IPS DF 6.9 (cell line): ENCODE results near the gene SLC12A3.

ENCODE experiments used
- DNase-seq: peaks from one replicate; pipeline ENCODE4 v3.0.0-alpha.2; 2013; ENCODE audit warnings: low read depth, low spot score
- H3K27ac ChIP-seq: one replicate; pipeline ENCODE4 v1.5.1; 2013; ENCODE audit warnings: low read length, control low read depth
- H3K27me3 ChIP-seq: 2 replicates; pipeline ENCODE4 v1.6.1; 2013; ENCODE audit warnings: mild to moderate bottlenecking, low read length; ENCODE audit not compliant: control insufficient read depth, insufficient read depth
- H3K36me3 ChIP-seq: 2 replicates; pipeline ENCODE4 v1.6.1; 2013; ENCODE audit warnings: low read length; ENCODE audit not compliant: control insufficient read depth, insufficient read depth
- H3K4me1 ChIP-seq: 2 replicates; pipeline ENCODE4 v1.6.1; 2013; ENCODE audit warnings: low read length; ENCODE audit not compliant: control insufficient read depth, insufficient read depth
- H3K4me3 ChIP-seq: 2 replicates; pipeline ENCODE4 v1.5.1; 2013; ENCODE audit warnings: mild to moderate bottlenecking, low read length
- H3K9me3 ChIP-seq: 2 replicates; pipeline ENCODE4 v1.6.1; 2013; ENCODE audit warnings: low read length, inconsistent platforms; ENCODE audit not compliant: control insufficient read depth, insufficient read depth
- WGBS: extraction: QIAGEN DNeasy Blood & Tissue Kit; methylation state at CpG from one replicate; pipeline ENCODE4 v1.1.7; 2013; ENCODE audit warnings: mixed read lengths, missing lambda C conversion rate; ENCODE audit not compliant: insufficient read length, insufficient coverage; 5-methylcytosine and 5-hydroxymethylcytosine counted together

SLC12A3 gene

DNA sequence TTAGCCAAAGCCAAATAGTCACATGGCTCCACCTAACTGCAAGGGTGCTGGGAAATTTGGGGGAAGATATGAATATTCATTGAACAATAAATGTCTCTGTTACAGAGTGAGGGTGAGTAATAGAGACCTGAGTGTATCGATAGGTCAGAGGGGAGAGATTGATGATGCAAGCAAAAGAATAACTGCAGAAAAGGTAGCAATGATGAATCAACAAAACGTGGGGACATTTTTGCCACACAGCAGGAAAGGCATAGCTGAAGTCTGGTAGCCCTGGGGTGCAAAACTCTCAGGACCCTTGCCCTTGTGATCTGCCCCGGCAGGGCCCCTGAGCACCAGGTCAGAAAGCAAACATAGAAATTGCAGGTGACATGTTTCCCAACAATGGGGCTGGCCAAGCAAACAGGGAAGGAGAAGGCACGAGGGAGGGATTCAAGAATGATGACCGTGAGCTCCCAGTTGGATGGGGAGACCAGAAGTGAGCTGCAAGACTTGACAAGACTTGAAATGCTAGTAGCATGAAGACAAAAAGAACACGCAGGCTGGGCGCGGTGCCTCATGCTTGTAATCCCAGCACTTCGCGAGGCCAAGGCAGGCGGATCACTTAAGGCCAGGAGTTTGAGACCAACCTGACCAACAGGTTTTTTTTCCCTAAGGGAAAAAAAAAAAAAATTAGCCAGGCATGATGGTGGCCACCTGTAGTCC, 54.2 kb downstream of the SLC12A3 start:
- Histone ChIP-seq H3K4me3 (no peak overlapping the region), H3K27ac (no peak overlapping the region), H3K9me3 (no peaks in the 10 kb centered on the region), H3K4me1 (no peaks in the 10 kb centered on the region), H3K27me3 (no peaks in the 10 kb centered on the region), H3K36me3 (no peaks in the 10 kb centered on the region)
- no CpG with 5 or more reads among the region's 11 CpGs for WGBS
- DNase-seq: no peak

DNA sequence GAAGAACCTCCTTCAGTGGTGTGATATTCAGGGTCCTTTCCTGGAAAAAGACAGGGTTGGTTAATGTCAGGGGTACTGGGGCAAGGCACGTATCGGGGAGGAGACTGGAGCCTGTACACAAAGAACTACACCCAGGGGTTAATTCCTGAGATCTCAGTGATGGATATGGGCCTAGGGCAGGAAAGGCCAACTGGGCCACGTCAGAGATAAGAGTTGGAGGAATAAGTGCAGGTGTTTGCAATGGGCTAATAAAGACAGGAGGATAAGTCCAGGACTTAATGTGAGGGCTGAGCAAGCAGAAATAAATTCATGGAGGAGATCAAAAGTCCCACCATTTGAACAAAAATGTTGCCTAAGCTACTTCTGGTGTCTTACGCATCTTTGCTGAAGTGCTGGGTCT, 56.6 kb downstream of the SLC12A3 start:
- Histone ChIP-seq H3K4me3 (no peak overlapping the region), H3K27ac (no peak overlapping the region), H3K9me3 (no peaks in the 10 kb centered on the region), H3K27me3 (no peaks in the 10 kb centered on the region), H3K36me3 (no peaks in the 10 kb centered on the region), H3K4me1 (no peaks in the 10 kb centered on the region)
- no CpG with 5 or more reads among the region's 4 CpGs for WGBS
- DNase-seq: no peak

DNA sequence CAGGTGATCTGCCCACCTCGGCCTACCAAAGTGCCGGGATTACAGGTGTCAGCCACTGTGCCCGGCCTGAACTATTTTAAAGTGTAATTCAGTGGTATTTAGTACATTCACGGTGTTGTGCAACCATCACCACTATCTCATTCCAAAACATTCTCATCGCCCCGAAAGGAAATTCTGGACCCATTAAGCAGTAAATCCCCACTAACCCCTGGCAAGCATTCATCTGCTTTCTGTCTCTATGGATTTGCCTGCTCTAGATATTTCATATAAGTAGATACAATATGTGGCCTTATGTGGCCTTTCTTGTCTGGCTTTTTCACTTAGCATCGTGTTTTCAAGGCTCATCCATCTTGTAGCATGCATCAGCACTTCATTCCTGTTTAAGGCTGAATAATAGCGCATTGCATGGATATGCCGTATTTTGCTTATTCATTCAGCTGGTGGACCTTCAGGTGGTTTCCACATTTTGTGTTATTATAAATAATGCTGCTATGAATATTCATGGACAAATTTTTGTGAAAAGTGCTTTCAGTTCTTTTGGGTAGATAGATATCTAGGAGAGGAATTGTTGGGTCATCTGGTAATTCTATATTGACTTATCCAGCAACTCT, 58.6 kb downstream of the SLC12A3 start:
- Histone ChIP-seq H3K27me3 (no peaks in the 10 kb centered on the region), H3K9me3 (no peaks in the 10 kb centered on the region), H3K4me1 (no peaks in the 10 kb centered on the region), H3K36me3 (no peaks in the 10 kb centered on the region), H3K4me3 (no peak overlapping the region), H3K27ac (no peak overlapping the region)
- no CpG with 5 or more reads among the region's 9 CpGs for WGBS
- DNase-seq: no peak

DNA sequence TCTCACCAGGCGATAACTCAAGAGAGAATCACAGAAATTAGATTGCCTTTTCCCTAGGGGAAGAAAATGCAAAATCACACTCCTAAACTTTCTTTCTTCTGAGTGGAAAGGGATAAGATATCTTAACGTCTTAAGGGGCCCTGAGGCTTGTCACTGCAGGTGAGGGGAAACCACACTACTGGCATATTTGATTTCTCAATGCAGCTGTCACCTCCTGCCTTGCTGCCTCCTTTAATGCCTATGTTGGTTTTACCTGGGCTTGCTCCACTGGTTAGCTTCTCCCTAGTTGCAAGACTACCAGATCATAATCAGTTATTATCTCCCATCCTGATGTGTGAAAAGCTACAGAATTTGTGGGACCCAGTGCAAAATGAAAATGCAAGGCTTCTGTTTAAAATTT, 62.5 kb downstream of the SLC12A3 start:
- WGBS: no CpG with 5 or more reads among the region's 2 CpGs
- Histone ChIP-seq H3K27me3 (no peaks in the 10 kb centered on the region), H3K9me3 (no peaks in the 10 kb centered on the region), H3K4me3 (no peak overlapping the region), H3K27ac (no peak overlapping the region), H3K4me1 (0 out of 2 replicates have a peak, but pooled peaks cover 2% of the 10 kb centered on the region), H3K36me3 (no peaks in the 10 kb centered on the region)
- no peak for DNase-seq

DNA sequence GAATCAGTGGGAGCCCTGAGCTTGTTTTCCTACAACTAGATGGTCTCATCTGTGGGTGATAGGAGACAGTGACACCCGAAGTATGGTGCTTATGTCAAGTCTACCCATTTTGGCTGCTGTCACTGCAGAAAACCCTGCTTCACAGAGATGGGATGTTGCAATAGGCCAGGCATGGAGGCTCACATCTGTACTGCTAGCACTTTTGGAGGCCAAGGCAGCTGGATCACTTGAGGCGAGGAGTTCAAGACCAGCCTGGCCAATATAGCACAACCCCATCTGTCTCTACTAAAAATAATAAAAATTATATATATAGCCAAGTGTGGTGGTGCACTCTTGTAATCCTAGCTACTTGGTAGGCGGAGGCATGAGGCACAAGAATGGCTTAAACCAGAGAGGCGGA, 64.6 kb downstream of the SLC12A3 start:
- H3K27me3 ChIP-seq: no peaks in the 10 kb centered on the region
- no peak for DNase-seq
- H3K27ac ChIP-seq: no peak overlapping the region
- no peaks in the 10 kb centered on the region for H3K36me3 ChIP-seq
- peaks cover 3% of the 10 kb centered on the region for H3K4me1 ChIP-seq
- no CpG with 5 or more reads among the region's 4 CpGs for WGBS
- H3K4me3 ChIP-seq: no peak overlapping the region
- H3K9me3 ChIP-seq: no peaks in the 10 kb centered on the region

DNA sequence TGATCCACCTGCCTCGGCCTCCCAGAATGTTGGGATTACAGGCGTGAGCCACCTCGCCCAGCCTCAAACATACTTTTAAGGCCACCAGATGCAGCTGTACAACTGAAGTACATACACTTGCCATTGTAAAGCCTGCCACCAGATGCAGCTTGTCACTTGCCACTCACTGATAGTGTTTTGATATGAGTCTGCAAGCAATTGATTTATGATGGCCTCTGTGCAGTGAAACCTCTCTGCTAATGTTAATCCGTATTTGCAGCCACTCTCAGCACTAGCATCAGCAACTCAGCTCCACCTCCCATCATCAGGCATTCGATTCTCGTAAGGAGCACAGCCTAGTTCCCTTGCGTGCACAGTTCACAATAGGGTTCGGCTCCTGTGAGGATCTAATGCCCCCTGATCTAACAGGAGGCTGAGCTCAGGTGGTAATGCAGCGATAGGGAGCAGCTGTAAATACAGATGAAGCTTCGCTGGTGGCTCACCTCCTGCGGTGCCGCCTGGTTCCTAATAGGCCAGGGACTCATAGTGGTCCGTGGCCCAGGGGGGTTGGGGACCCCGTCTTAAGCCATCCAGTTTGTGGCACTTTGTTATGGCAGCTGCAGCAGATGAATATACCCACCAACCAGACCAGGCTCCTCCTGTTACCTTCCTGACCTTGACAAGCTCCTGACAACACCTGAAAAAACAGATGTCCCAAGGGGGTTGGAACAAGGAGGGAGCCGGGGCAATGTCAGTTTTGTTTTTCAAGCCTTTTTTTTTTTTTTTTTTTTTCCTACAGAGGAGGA, 65.7 kb downstream of the SLC12A3 start:
- WGBS: no CpG with 5 or more reads among the region's 15 CpGs
- no peak for DNase-seq
- Histone ChIP-seq H3K36me3 (no peaks in the 10 kb centered on the region), H3K27me3 (no peaks in the 10 kb centered on the region), H3K4me3 (no peak overlapping the region), H3K9me3 (no peaks in the 10 kb centered on the region), H3K4me1 (peaks cover 3% of the 10 kb centered on the region), H3K27ac (no peak overlapping the region)

DNA sequence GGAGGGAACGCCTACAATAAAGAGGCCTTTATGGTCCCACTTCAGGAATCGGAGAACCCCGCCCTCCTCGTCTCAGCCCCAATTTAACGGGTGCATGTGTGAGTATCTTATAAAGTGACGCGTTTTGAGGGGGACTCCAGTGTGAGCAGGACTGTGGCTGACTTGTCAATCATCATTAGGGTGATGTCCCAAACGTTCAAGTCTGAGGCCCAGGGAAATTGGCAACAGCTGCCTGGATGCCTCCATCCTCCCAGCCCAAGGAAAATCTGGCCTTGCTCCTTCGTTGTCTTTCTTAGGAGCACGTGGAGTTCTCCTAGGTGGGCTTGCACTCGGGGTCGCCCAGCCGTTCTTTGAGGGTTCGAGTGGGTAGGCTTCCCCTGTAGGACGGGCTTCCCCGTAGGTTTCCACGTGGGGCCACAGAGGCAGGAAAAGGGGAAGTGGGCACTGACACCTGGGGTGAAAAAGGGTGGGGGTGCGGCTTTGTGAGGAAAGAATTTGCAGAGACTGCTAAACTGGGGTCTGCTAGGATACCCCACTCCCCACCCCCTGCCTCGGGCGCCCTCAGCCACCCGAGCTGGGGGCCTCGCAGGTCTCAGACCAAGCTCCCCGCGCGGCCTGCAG, 66.4 kb downstream of the SLC12A3 start:
- Histone ChIP-seq H3K9me3 (no peaks in the 10 kb centered on the region), H3K27ac (no peak overlapping the region), H3K4me1 (peaks cover 3% of the 10 kb centered on the region), H3K27me3 (no peaks in the 10 kb centered on the region), H3K36me3 (no peaks in the 10 kb centered on the region), H3K4me3 (no peak overlapping the region; the same call in 1 of the 2 replicates)
- no peak for DNase-seq
- no CpG with 5 or more reads among the region's 25 CpGs for WGBS

DNA sequence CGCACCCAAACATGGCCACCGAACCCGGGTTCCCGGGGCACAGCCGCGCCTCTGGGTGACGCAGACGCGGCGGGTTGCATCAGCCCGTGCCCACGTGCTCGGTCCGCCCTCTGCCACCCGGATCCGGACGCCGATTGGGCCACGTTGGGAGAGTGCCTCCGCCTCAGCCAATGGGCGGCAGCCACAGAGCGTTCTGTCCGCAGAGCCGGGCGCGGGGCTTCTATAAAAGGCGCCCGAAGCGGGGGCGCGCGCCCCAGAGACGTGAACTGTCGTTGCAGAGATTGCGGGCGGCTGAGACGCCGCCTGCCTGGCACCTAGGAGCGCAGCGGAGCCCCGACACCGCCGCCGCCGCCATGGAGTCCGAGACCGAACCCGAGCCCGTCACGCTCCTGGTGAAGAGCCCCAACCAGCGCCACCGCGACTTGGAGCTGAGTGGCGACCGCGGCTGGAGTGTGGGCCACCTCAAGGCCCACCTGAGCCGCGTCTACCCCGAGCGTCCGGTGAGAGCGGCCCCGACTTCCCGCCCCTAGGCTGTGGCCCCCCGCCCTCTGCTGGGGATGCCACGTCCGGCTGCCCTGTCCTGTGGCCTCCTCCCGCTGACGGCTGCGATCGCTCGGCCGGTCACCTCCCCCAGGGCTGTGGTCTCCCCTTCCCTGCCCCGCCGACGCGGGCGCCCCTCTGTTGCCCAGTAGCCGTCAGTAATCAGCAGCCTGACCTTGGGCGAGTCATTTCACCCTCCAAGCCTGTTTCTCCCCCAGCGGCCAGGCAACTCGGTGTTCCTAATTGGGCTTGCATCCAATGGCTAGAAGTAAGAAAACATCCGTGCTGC, 67.1 kb downstream of the SLC12A3 start, which contains the start of gene HERPUD1:
HERPUD1 (plus strand) TSS at position 251 of the 829 bp plus-strand sequence; CDS start at position 354, 103 bp downstream.
- H3K4me1 ChIP-seq: peaks cover 3% of the 10 kb centered on the region
- H3K27me3 ChIP-seq: no peaks in the 10 kb centered on the region
- H3K36me3 ChIP-seq: peaks cover 5% of the 10 kb centered on the region; the same call in 1 of the 2 replicates
- no peak within 1 kb of the TSS for H3K27ac ChIP-seq
- H3K9me3 ChIP-seq: no peaks in the 10 kb centered on the region
- DNase-seq: peak; percentile 92
- no CpG with 5 or more reads among the region's 83 CpGs for WGBS
- H3K4me3 ChIP-seq: peak within 1 kb of the TSS; percentile 81

DNA sequence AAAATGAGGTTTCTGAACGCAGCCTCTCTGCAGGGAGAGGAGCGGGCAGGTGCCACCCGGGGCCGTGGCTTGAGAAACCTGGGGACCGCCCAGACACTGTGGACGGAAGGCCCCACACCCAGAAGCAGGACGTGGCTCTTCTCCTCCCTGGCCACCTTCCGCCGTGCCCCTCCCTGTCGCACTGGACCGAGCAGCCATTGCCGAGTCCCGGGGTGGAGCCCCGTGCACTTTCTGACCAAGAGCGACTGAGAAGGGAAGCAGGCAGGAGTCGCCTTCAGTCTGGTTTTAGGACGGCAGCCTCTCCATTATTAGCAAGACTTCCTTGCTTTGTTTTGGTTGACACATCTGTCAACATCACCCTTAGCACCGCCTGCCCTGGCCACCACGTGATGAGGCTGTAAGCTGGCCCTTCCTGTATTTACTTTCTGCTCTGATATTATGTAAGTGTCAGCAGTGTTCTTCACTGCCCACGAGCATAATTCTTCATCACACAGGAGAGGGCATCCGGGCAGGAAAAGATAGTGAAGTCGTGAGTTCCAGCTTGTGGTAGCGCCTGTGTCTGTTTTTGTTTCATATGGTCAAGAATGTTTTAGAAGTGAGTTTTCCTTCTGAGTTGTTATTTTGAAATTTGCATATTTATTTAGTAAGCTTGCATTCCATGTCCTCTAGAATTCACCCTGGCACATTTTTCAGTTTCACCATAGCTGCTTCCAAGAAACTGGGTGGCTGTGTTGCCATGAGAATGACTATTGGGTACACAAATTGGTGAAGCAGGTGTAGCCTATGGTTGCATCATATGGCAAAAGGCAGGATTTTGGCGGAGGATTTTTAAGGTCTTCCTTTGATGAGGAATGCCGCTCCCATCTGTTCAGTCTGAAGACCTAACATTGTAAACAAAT, 68.0 kb downstream of the SLC12A3 start:
- no CpG with 5 or more reads among the region's 25 CpGs for WGBS
- Histone ChIP-seq H3K27ac (no peak overlapping the region), H3K36me3 (peaks cover 5% of the 10 kb centered on the region; the same call in 1 of the 2 replicates), H3K4me3 (peak overlapping the region; percentile 81), H3K27me3 (no peaks in the 10 kb centered on the region), H3K9me3 (no peaks in the 10 kb centered on the region), H3K4me1 (peaks cover 3% of the 10 kb centered on the region)
- DNase-seq: no peak
